Keratinocyte (primary cell): Measurements from ENCODE around the gene BTBD6. TPM values are rescaled to one million over a fixed set of nuclear protein-coding genes. Genes with fewer than 3 reads are reported as not detected.

Experiments used
- DNase-seq: peaks from one replicate; pipeline ENCODE4 v3.0.0-alpha.2; 2011; ENCODE audit warnings: low read depth, missing footprints, low spot score
- FAIRE-seq: peaks from 2 replicates; lab custom pipeline; 2011; peaks lifted over from hg19 to GRCh38; lab: Jason Lieb, UNC
- H2AFZ ChIP-seq: 2 replicates; pipeline ENCODE4 v1.6.0; 2012; ENCODE audit warnings: low read length, control low read depth, inconsistent platforms; ENCODE audit not compliant: control insufficient read depth
- H3K27ac ChIP-seq: 2 replicates; pipeline ENCODE4 v1.5.1; 2011; ENCODE audit warnings: low read length; ENCODE audit not compliant: control insufficient read depth, insufficient read depth
- H3K27me3 ChIP-seq: 3 replicates; pipeline ENCODE4 v1.6.0; 2011; ENCODE audit warnings: low read length; ENCODE audit not compliant: control insufficient read depth, insufficient read depth; ENCODE audit errors: extremely low read depth
- H3K36me3 ChIP-seq, 2 experiments: 2 replicates in 1 of 2; 3 replicates in 1 of 2; pipeline ENCODE4 v1.5.1; 2011; ENCODE audit warnings: low read length in 2 of 2, mild to moderate bottlenecking in 1 of 2; ENCODE audit not compliant: control insufficient read depth in 2 of 2, insufficient read depth in 2 of 2; ENCODE audit errors: extremely low read depth in 1 of 2
- H3K4me1 ChIP-seq: 3 replicates; pipeline ENCODE4 v1.5.1; 2011; ENCODE audit warnings: low read length; ENCODE audit not compliant: control insufficient read depth, insufficient read depth; ENCODE audit errors: extremely low read depth
- H3K4me2 ChIP-seq: 3 replicates; pipeline ENCODE4 v1.6.0; 2011; ENCODE audit warnings: low read depth, low read length; ENCODE audit not compliant: control insufficient read depth, insufficient read depth; ENCODE audit errors: extremely low read depth
- H3K4me3 ChIP-seq, 3 experiments: fragments of 200-600 bp in 1 of 3; sonication (generic) in 1 of 3; 2 replicates in 2 of 3; 3 replicates in 1 of 3; pipeline ENCODE4 v1.5.1; 2011 to 2016; ENCODE audit warnings: low read length in 3 of 3, mild to moderate bottlenecking in 3 of 3, control low read depth in 2 of 3, inconsistent platforms in 1 of 3, low read depth in 1 of 3, mixed read lengths in 1 of 3, mixed run types in 1 of 3, moderate library complexity in 1 of 3; ENCODE audit not compliant: control insufficient read depth in 2 of 3, insufficient read depth in 2 of 3; ENCODE audit errors: extremely low read depth in 1 of 3
- H3K79me2 ChIP-seq: 2 replicates; pipeline ENCODE4 v1.6.0; 2012; ENCODE audit warnings: low read length; ENCODE audit not compliant: control insufficient read depth, insufficient read depth
- H3K9ac ChIP-seq: 3 replicates; pipeline ENCODE4 v1.6.0; 2011; ENCODE audit warnings: low read length; ENCODE audit not compliant: control insufficient read depth, insufficient read depth; ENCODE audit errors: extremely low read depth
- H3K9me1 ChIP-seq: 3 replicates; pipeline ENCODE4 v1.6.0; 2011; ENCODE audit warnings: low read length; ENCODE audit not compliant: control insufficient read depth, insufficient read depth; ENCODE audit errors: extremely low read depth
- H3K9me3 ChIP-seq: 2 replicates; pipeline ENCODE4 v1.5.1; 2012; ENCODE audit warnings: low read depth, low read length; ENCODE audit not compliant: control insufficient read depth
- H4K20me1 ChIP-seq: 3 replicates; pipeline ENCODE4 v1.6.0; 2011; ENCODE audit warnings: low read length; ENCODE audit not compliant: control insufficient read depth, insufficient read depth; ENCODE audit errors: extremely low read depth
- EZH2 ChIP-seq: IDR thresholded peaks from one replicate; pipeline ENCODE4 v1.6.1; 2012; ENCODE audit warnings: inconsistent platforms, mild to moderate bottlenecking, low read length, moderate library complexity
- dilution Hi-C: fragments of 300-500 bp; cut with MboI; formaldehyde crosslinking; loops from one replicate; pipeline ENCODE4 v1.7.0; 2020; ENCODE audit warnings: low sequenced_read_pairs; ENCODE audit not compliant: extremely low pct_ligation_motif_present
- polyA plus RNA-seq, 5 experiments: library from polyadenylated mRNA; depleted of rRNA in 3 of 5; stranded (reverse) in 3 of 5; stranded (forward) in 1 of 5; unstranded in 1 of 5; fragments of >200 nt; gene quantifications; 1 replicate in 1 of 5; 2 replicates in 3 of 5; 3 replicates in 1 of 5; pipeline versions ENCODE4 v1.2.1 to v1.2.3, GENCODE V29; 2011 to 2012; ENCODE audit warnings: missing spikeins in 2 of 5, low read depth in 1 of 5, low replicate concordance in 1 of 5
- TF ChIP-seq, protein P1 (sequence below), 3 experiments: IDR thresholded peaks in 1 of 3; conservative IDR thresholded peaks in 1 of 3; optimal IDR thresholded peaks in 1 of 3; 2 replicates in 2 of 3; 3 replicates in 1 of 3; pipeline versions ENCODE3 to v1.5.1; 2011; ENCODE audit warnings: low read length in 3 of 3, mild to moderate bottlenecking in 3 of 3, moderate library complexity in 2 of 3, control low read depth in 1 of 3, inconsistent platforms in 1 of 3; ENCODE audit not compliant: insufficient read depth in 2 of 3; ENCODE audit errors: extremely low read depth in 1 of 3

BTBD6 gene
- polyA plus RNA-seq, 1 donor (not counting 4 experiments of a cell fraction or from before 2014, with no cell fraction given) = 22.2 TPM

DNA sequence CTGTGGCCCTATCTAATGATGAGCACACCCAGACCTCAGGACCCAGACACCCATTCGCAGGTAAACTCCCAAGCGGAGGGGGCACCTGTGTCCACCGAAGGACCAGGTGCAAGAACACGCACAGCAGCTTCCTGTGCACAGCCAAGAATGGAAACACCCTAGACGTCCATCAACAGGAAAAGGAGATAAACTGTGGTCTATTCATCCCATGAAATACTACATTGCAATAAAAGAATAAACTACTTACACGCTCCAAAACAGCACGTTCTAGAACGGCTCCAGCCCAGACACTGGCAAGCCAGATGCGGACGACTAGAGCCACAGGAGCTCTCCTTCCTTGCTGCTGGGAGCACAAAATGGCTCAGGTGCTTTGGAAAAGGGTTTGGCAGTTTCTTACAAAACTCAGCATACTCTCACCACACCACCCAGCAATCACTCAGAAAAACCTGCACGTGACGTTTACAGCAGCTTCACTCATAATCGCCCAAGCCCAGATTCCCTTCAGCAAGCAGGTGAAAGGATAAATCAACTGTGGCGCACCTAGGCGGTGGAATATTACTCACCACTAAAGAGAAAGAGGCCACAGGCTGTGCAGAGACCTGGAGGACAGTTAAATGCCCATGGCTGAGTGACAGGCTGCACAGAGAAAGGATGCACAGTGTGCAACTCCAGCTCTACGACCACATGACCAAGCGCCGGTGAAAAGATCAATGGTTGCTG is 31.5 kb downstream of the BTBD6 start:
- H3K79me2 ChIP-seq = peaks cover 42% of the 10 kb centered on the region
- no peaks in the 10 kb centered on the region for H3K27me3 ChIP-seq
- no peak overlapping the region for H3K27ac ChIP-seq
- peaks cover 10% of the 10 kb centered on the region for H4K20me1 ChIP-seq
- no peaks in the 10 kb centered on the region for H3K9me1 ChIP-seq
- H2AFZ ChIP-seq = no peak overlapping the region
- no peaks in the 10 kb centered on the region for H3K9me3 ChIP-seq
- FAIRE-seq = no peak
- no peaks in the 10 kb centered on the region for H3K4me1 ChIP-seq
- no peak for TF ChIP-seq EZH2
- TF ChIP-seq, protein P1, sequence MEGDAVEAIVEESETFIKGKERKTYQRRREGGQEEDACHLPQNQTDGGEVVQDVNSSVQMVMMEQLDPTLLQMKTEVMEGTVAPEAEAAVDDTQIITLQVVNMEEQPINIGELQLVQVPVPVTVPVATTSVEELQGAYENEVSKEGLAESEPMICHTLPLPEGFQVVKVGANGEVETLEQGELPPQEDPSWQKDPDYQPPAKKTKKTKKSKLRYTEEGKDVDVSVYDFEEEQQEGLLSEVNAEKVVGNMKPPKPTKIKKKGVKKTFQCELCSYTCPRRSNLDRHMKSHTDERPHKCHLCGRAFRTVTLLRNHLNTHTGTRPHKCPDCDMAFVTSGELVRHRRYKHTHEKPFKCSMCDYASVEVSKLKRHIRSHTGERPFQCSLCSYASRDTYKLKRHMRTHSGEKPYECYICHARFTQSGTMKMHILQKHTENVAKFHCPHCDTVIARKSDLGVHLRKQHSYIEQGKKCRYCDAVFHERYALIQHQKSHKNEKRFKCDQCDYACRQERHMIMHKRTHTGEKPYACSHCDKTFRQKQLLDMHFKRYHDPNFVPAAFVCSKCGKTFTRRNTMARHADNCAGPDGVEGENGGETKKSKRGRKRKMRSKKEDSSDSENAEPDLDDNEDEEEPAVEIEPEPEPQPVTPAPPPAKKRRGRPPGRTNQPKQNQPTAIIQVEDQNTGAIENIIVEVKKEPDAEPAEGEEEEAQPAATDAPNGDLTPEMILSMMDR (optimal IDR thresholded peaks at IDR 0.05 in 1 of 3, IDR thresholded peaks at IDR 0.05 in 1 of 3, conservative IDR thresholded peaks at IDR 0.05 in 1 of 3; ENCODE audit: extremely low read depth in 1 of 3, insufficient read depth in 2 of 3, low read length in 3 of 3) = no peak
- dilution Hi-C loops = no loop called here
- H3K4me3 ChIP-seq = no peak overlapping the region
- no peak overlapping the region for H3K9ac ChIP-seq
- DNase-seq = no peak
- no peak overlapping the region for H3K4me2 ChIP-seq
- H3K36me3 ChIP-seq = peaks cover 2 to 4% of the 10 kb centered on the region in 2 experiments

DNA sequence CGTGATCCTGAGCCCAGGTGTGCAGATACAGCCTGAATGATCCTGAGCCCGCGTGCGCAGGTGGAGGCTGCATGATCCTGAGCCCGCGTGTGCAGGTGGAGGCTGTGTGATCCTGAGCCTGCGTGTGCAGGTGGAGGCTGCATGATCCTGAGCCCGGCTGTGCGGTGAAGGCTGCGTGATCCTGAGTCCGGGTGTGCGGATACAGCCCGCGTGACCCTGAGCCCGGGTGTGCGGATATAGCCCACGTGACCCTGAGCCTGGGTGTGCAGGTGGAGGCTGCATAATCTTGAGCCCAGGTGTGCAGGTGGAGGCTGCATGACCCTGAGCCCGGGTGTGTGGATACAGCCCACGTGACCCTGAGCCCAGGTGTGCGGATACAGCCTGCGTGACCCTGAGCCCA is 32.2 kb downstream of the BTBD6 start:
- Histone ChIP-seq H3K36me3 (peaks cover 2 to 6% of the 10 kb centered on the region in 2 experiments), H4K20me1 (peaks cover 10% of the 10 kb centered on the region), H3K9ac (no peak overlapping the region), H3K79me2 (peaks cover 38% of the 10 kb centered on the region), H3K4me1 (no peaks in the 10 kb centered on the region), H3K27me3 (no peaks in the 10 kb centered on the region), H3K9me1 (no peaks in the 10 kb centered on the region), H2AFZ (no peak overlapping the region), H3K9me3 (no peaks in the 10 kb centered on the region), H3K27ac (no peak overlapping the region), H3K4me3 (no peak overlapping the region), H3K4me2 (no peak overlapping the region)
- DNase-seq (no peak), FAIRE-seq (no peak)
- dilution Hi-C loops = no loop called here
- TF ChIP-seq, protein P1 (optimal IDR thresholded peaks at IDR 0.05 in 1 of 3, IDR thresholded peaks at IDR 0.05 in 1 of 3, conservative IDR thresholded peaks at IDR 0.05 in 1 of 3; ENCODE audit: extremely low read depth in 1 of 3, insufficient read depth in 2 of 3, low read length in 3 of 3) = no peak
- no peak for TF ChIP-seq EZH2
